ENCODE results near the gene FIG4. TPM values are rescaled to one million over a fixed set of nuclear protein-coding genes. Genes with fewer than 3 reads are reported as not detected.

FIG4 gene
- polyA plus RNA-seq, 1 of the 3 experiments (the other 2 are of a cell fraction), result 6.8 TPM

- TF ChIP-seq RAD21 (IDR thresholded peaks at IDR 0.05; ENCODE audit: low read length) (no peak), TCF12 (IDR thresholded peaks at IDR 0.05) (no peak), USF1 (IDR thresholded peaks at IDR 0.05; ENCODE audit: borderline replicate concordance, low read depth) (no peak), SIN3A (IDR thresholded peaks at IDR 0.05; ENCODE audit: borderline replicate concordance, low read depth, low read length) (no peak)
These were observed 109.7 kb downstream of the FIG4 start (continued) for GRCh38 chr6:109800771-109801170.

GRCh38 chr6:109801794-109802193 lies 110.7 kb downstream of the FIG4 start:
- Histone ChIP-seq H3K27me3 (ENCODE audit: insufficient read depth) (no peaks in the 10 kb centered on the region), H3K9me3 (no peaks in the 10 kb centered on the region), H3K27ac (ENCODE audit: low read depth in 2 of 2, low read length in 1 of 2) (no peak overlapping the region), H4K20me1 (ENCODE audit: insufficient read depth) (no peaks in the 10 kb centered on the region), H3K36me3 (replicated peaks in 1 of 2; ENCODE audit: control insufficient read depth in 1 of 2, insufficient read depth in 2 of 2, low read length in 1 of 2) (peaks cover 0 to 4% of the 10 kb centered on the region in 2 experiments), H3F3A (replicated peaks; ENCODE audit: insufficient read depth) (no peaks in the 10 kb centered on the region), H3K4me2 (no peak overlapping the region), H3K4me1 (ENCODE audit: control insufficient read depth in 1 of 2, insufficient read depth in 2 of 2, low read depth in 1 of 2, low read length in 1 of 2) (no peaks in the 10 kb centered on the region), H2AFZ (ENCODE audit: low read depth) (no peak overlapping the region), H3K4me3 (ENCODE audit: low read depth in 2 of 2, low read length in 1 of 2) (no peak overlapping the region), H3K9ac (no peak overlapping the region), H3K79me2 (ENCODE audit: insufficient read depth) (no peaks in the 10 kb centered on the region), H3K9me2 (no peaks in the 10 kb centered on the region)
- WGBS (ENCODE audit: low lambda C conversion rate), result 89% methylated on average over 2 of the region's 2 CpGs
- ChIA-PET POLR2A (no interaction called here), CTCF (interaction anchor here (2.3 kb wide), 1 partner anchor 19 kb away, joined by 12 read pairs; no protein-coding TSS in a partner anchor)
- TF ChIP-seq CTCF (IDR thresholded peaks at IDR 0.05) (no peak), JUND (IDR thresholded peaks at IDR 0.05) (no peak), GATA2 (CRISPR knock-in tag; IDR thresholded peaks at IDR 0.05) (no peak), MAX (IDR thresholded peaks at IDR 0.05; ENCODE audit: low read depth) (no peak), ZBTB33 (IDR thresholded peaks at IDR 0.05; ENCODE audit: borderline replicate concordance, low read depth) (no peak), ELF1 (IDR thresholded peaks at IDR 0.05) (no peak), RFX5 (IDR thresholded peaks at IDR 0.05; ENCODE audit: low read length) (no peak), FOXM1 (IDR thresholded peaks at IDR 0.05; ENCODE audit: low read depth) (no peak), YY1 (IDR thresholded peaks at IDR 0.05; ENCODE audit: low read depth) (no peak), TAF1 (IDR thresholded peaks at IDR 0.05; ENCODE audit: borderline replicate concordance, low read depth, low read length) (no peak), MXI1 (IDR thresholded peaks at IDR 0.05; ENCODE audit: low read depth, low read length) (no peak)
- no peak for DNase-seq
